ENCODE results near the gene SEMA5B. TPM values are rescaled to one million over a fixed set of nuclear protein-coding genes. Genes with fewer than 3 reads are reported as not detected.

Gene SEMA5B
- total RNA-seq, 2 experiments from 2014 or later, result 0.13 to 2.3 TPM

GRCh38 chr3:123044981-123045763 is 17.6 kb upstream of the SEMA5B start:
- CTCF ChIA-PET (ENCODE audit: unreplicated experiment), result no interaction called here
- TF ChIP-seq CTCF (conservative IDR thresholded peaks at IDR 0.05; ENCODE audit: low read length), result no peak
- no peak for TF ChIP-seq EZH2phosphoT487 (IDR thresholded peaks at IDR 0.05; ENCODE audit: borderline replicate concordance, low read depth, low read length)
- H3K36me3 ChIP-seq (ENCODE audit: insufficient read depth, low read length), result no peaks in the 10 kb centered on the region
- no peaks in the 10 kb centered on the region for H3K79me2 ChIP-seq (ENCODE audit: insufficient read depth, low read depth, low read length)
- POLR2A ChIA-PET, result no interaction called here
- no peak for DNase-seq (ENCODE audit: low spot score)
- no peaks in the 10 kb centered on the region for H3K9me3 ChIP-seq (ENCODE audit: low read length)
- no peaks in the 10 kb centered on the region for H3K9me2 ChIP-seq (ENCODE audit: insufficient read depth, low read length)
- no peak overlapping the region for H2AFZ ChIP-seq (ENCODE audit: low read length)
- H3K4me1 ChIP-seq (ENCODE audit: insufficient read depth, low read length, poor library complexity, severe bottlenecking), result no peaks in the 10 kb centered on the region
- BruUV-seq (replicated peaks), result no TSS peak
- H3K4me2 ChIP-seq (ENCODE audit: low read length), result no peak overlapping the region
- no peak overlapping the region for H3K27ac ChIP-seq (ENCODE audit: low read depth, low read length, poor library complexity, severe bottlenecking)
- intact Hi-C loops (cut with micrococcal nuclease; ENCODE audit: unreplicated experiment), result no loop called here
- H3K4me3 ChIP-seq (ENCODE audit: low read depth, low read length, poor library complexity, severe bottlenecking), result no peak overlapping the region
- no peaks in the 10 kb centered on the region for H4K20me1 ChIP-seq (ENCODE audit: insufficient read depth, low read length)

GRCh38 chr3:123042413-123042812 is 14.8 kb upstream of the SEMA5B start:
- ChIA-PET CTCF (ENCODE audit: unreplicated experiment) (no interaction called here), POLR2A (no interaction called here)
- intact Hi-C loops (cut with micrococcal nuclease; ENCODE audit: unreplicated experiment), result no loop called here
- no TSS peak for BruUV-seq (replicated peaks)
- H3K79me2 ChIP-seq (ENCODE audit: insufficient read depth, low read depth, low read length), result no peaks in the 10 kb centered on the region
- H2AFZ ChIP-seq (ENCODE audit: low read length), result no peak overlapping the region
- TF ChIP-seq CTCF (conservative IDR thresholded peaks at IDR 0.05; ENCODE audit: low read length), result no peak
- TF ChIP-seq EZH2phosphoT487 (IDR thresholded peaks at IDR 0.05; ENCODE audit: borderline replicate concordance, low read depth, low read length), result no peak
- no peaks in the 10 kb centered on the region for H3K4me1 ChIP-seq (ENCODE audit: insufficient read depth, low read length, poor library complexity, severe bottlenecking)
- no peaks in the 10 kb centered on the region for H3K9me2 ChIP-seq (ENCODE audit: insufficient read depth, low read length)
- H3K27ac ChIP-seq (ENCODE audit: low read depth, low read length, poor library complexity, severe bottlenecking), result no peak overlapping the region
- H3K9me3 ChIP-seq (ENCODE audit: low read length), result no peaks in the 10 kb centered on the region
- H3K4me2 ChIP-seq (ENCODE audit: low read length), result no peak overlapping the region
- H4K20me1 ChIP-seq (ENCODE audit: insufficient read depth, low read length), result no peaks in the 10 kb centered on the region
- no peak overlapping the region for H3K4me3 ChIP-seq (ENCODE audit: low read depth, low read length, poor library complexity, severe bottlenecking)
- DNase-seq (ENCODE audit: low spot score), result no peak
- no peaks in the 10 kb centered on the region for H3K36me3 ChIP-seq (ENCODE audit: insufficient read depth, low read length)

- ChIA-PET POLR2A (no interaction called here), CTCF (ENCODE audit: unreplicated experiment) (no interaction called here)
- Histone ChIP-seq H3K79me2 (ENCODE audit: insufficient read depth, low read depth, low read length) (no peaks in the 10 kb centered on the region), H3K4me3 (ENCODE audit: low read depth, low read length, poor library complexity, severe bottlenecking) (no peak overlapping the region), H2AFZ (ENCODE audit: low read length) (no peak overlapping the region), H3K9me2 (ENCODE audit: insufficient read depth, low read length) (no peaks in the 10 kb centered on the region), H3K36me3 (ENCODE audit: insufficient read depth, low read length) (no peaks in the 10 kb centered on the region), H3K4me1 (ENCODE audit: insufficient read depth, low read length, poor library complexity, severe bottlenecking) (no peaks in the 10 kb centered on the region), H3K4me2 (ENCODE audit: low read length) (no peak overlapping the region), H3K27ac (ENCODE audit: low read depth, low read length, poor library complexity, severe bottlenecking) (no peak overlapping the region), H3K9me3 (ENCODE audit: low read length) (no peaks in the 10 kb centered on the region), H4K20me1 (ENCODE audit: insufficient read depth, low read length) (no peaks in the 10 kb centered on the region)
- BruUV-seq (replicated peaks), result no TSS peak
- no peak for DNase-seq (ENCODE audit: low spot score)
- TF ChIP-seq EZH2phosphoT487 (IDR thresholded peaks at IDR 0.05; ENCODE audit: borderline replicate concordance, low read depth, low read length) (no peak), CTCF (conservative IDR thresholded peaks at IDR 0.05; ENCODE audit: low read length) (no peak)
- intact Hi-C loops (cut with micrococcal nuclease; ENCODE audit: unreplicated experiment), result loop anchor here (10.0 kb wide), 1 partner anchor 474 kb away; the partner anchor contains the start of genes DTX3L and PARP9
Measured at GRCh38 chr3:123039178-123039577, 11.6 kb upstream of the SEMA5B start.
